DMS153 treated with DMSO at 0.1 percent for 48 hours (cell line): ENCODE results near the gene NAA20.
"Not testable (repeated sequence)": the region's sequence is repeated elsewhere in the genome, so short reads cannot be mapped to it uniquely, and the experiment has no call there.

Source experiments
- DNase-seq: peaks from one replicate; lab custom pipeline; 2025; ENCODE audit not compliant: unreplicated experiment; lab: John Stamatoyannopoulos, UW

Gene NAA20

GRCh38 chr20:19991308-19991707, 25.9 kb upstream of the NAA20 start:
- DNase-seq: no peak

GRCh38 chr20:19991854-19992253, 25.3 kb upstream of the NAA20 start:
- no peak for DNase-seq

- DNase-seq: no peak
Measured at GRCh38 chr20:19992996-19993908, 23.9 kb upstream of the NAA20 start.

- DNase-seq: no peak
Measured at GRCh38 chr20:19993958-19994669, 23.0 kb upstream of the NAA20 start.

GRCh38 chr20:19995220-19995863, 21.8 kb upstream of the NAA20 start:
- DNase-seq: peak; percentile 57

GRCh38 chr20:19996222-19996621, 20.9 kb upstream of the NAA20 start:
- no peak for DNase-seq

GRCh38 chr20:19996917-19997316, 20.2 kb upstream of the NAA20 start:
- DNase-seq: no peak

- no peak for DNase-seq
Measured at GRCh38 chr20:19998990-19999705, 18.0 kb upstream of the NAA20 start.

- DNase-seq: no peak
Measured at GRCh38 chr20:20000211-20000968, 16.8 kb upstream of the NAA20 start.

- DNase-seq: no peak
Measured at GRCh38 chr20:20002101-20002998, 14.8 kb upstream of the NAA20 start.

GRCh38 chr20:20003031-20003954, 13.9 kb upstream of the NAA20 start:
- DNase-seq: no peak

- not testable (repeated sequence) for DNase-seq
Measured at GRCh38 chr20:20003955-20004322, 13.2 kb upstream of the NAA20 start.

- DNase-seq: no peak
Measured at GRCh38 chr20:20005342-20005741, 11.8 kb upstream of the NAA20 start.

GRCh38 chr20:20009784-20010253, 7.3 kb upstream of the NAA20 start:
- DNase-seq: peak; percentile 24

GRCh38 chr20:20010639-20011500, 6.3 kb upstream of the NAA20 start:
- peak; percentile 62 for DNase-seq

GRCh38 chr20:20012541-20012940, 4.6 kb upstream of the NAA20 start:
- DNase-seq: no peak

GRCh38 chr20:20014659-20015058, 2.5 kb upstream of the NAA20 start:
- DNase-seq: no peak
